Fibroblast of pulmonary artery (primary cell): Measurements from ENCODE around the gene TMCO4.
"Not testable (repeated sequence)": the region's sequence is repeated elsewhere in the genome, so short reads cannot be mapped to it uniquely, and the experiment has no call there.

Experiments
- DNase-seq: peaks from one replicate; pipeline ENCODE4 v3.0.0-alpha.2; 2010; ENCODE audit warnings: low read depth
- H3K4me3 ChIP-seq: replicated peaks from 2 replicates; pipeline ENCODE4 v1.5.1; 2011; ENCODE audit warnings: low read depth, mild to moderate bottlenecking, control low read depth, low read length, moderate library complexity
- TF ChIP-seq, protein P1 (sequence below): IDR thresholded peaks from 2 replicates; pipeline ENCODE4 v1.5.1; 2011; ENCODE audit warnings: mild to moderate bottlenecking, control low read depth, low read length, inconsistent platforms; ENCODE audit errors: missing control alignments

Gene TMCO4

DNA sequence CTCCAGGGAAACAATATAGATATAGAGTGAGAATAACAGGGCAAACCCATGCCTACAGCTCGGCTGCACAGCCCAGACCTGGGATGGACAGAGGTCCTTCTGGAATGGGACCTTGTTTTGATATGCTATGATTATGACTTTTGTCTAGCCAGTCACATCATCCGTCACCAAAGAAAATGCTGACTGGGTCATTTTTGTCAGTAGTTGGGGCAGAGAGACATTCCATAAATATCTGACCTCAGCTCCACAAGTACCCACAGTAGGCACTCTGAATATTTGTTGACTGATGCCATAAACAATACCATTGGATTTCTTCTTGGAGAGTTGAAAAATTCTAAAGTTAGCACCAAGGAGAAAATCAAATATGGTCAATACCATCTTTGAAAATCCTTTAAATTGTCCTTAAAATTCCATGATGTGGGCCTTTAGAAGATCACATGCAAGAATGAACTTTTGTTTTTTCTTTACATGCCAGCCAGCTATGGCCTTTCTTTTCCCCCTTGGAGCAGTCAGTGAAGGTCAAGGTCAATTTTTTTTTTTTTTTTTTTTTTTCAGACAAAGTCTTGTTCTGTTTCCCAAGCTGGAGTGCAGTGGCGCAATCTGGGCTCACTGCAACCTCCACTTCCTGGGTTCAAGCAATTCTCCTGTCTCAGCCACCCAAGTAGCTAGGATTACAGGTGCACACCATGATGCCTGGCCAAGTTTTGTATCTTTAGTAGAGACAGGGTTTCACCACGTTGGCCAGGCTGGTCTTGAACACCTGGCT, 7.3 kb downstream of the TMCO4 start:
- DNase-seq, result no peak
- H3K4me3 ChIP-seq, result no peak overlapping the region
- TF ChIP-seq, protein P1, sequence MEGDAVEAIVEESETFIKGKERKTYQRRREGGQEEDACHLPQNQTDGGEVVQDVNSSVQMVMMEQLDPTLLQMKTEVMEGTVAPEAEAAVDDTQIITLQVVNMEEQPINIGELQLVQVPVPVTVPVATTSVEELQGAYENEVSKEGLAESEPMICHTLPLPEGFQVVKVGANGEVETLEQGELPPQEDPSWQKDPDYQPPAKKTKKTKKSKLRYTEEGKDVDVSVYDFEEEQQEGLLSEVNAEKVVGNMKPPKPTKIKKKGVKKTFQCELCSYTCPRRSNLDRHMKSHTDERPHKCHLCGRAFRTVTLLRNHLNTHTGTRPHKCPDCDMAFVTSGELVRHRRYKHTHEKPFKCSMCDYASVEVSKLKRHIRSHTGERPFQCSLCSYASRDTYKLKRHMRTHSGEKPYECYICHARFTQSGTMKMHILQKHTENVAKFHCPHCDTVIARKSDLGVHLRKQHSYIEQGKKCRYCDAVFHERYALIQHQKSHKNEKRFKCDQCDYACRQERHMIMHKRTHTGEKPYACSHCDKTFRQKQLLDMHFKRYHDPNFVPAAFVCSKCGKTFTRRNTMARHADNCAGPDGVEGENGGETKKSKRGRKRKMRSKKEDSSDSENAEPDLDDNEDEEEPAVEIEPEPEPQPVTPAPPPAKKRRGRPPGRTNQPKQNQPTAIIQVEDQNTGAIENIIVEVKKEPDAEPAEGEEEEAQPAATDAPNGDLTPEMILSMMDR, result no peak

DNA sequence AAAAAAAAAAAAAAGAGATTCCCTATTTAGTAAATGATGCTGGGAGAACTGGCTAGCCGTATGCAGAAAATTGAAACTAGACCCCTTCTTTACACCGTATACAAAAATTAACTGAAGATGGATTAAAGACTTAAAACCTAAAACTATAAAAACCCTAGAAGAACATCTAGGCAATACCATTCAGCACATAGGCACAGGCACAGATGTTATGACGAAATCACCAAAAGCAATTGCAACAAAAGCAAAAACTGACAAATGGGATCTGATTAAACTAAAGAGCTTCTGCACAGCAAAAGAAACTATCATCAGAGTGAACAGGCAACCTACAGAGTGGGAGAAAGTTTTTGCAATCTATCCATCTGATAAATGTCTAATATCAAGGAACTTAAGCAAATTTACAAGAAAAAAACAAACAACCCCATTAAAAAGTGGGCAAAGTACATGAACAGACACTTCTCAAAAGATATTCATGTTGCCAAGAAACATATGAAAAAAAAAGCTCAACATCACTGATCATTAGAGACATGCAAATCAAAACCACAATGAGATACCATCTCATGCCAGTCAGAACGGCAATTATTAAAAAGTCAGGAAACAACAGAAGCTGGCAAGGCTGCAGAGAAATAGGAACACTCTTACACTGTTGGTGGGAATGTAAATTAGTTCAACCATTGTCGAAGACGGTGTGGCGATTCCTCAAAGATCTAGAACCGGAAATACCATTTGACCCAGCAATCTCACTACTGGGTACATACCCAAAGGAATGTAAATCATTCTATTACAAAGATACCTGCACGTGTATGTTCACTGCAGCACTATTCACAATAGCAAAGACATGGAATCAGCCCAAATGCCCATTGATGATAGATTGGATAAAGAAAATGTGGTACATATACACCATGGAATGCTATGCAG, 9.4 kb downstream of the TMCO4 start:
- DNase-seq, result peak; percentile 42
- H3K4me3 ChIP-seq, result not testable (repeated sequence)

DNA sequence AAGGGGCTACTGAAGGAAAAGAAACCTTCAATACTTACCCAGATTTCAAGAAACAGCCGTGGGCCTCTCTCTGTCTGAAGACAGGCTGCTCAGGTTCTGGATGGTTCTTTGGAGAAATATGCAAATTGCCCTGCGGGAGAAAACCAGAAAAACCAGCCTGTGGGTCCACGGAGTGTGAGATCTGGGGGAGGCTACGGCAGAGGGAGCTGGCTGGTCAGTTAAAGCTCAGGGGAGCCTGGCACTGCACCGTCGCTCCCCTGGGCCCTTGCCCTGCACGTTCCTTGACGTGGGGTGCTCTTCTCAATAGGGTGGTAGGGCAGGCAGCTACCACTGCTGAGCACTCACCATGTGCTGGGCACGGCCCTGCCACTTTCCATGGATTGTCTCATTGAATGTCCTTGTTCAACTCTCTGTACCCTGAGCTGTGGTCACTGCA, 12.7 kb downstream of the TMCO4 start:
- TF ChIP-seq, protein P1, result no peak
- no peak for DNase-seq
- H3K4me3 ChIP-seq, result no peak overlapping the region

DNA sequence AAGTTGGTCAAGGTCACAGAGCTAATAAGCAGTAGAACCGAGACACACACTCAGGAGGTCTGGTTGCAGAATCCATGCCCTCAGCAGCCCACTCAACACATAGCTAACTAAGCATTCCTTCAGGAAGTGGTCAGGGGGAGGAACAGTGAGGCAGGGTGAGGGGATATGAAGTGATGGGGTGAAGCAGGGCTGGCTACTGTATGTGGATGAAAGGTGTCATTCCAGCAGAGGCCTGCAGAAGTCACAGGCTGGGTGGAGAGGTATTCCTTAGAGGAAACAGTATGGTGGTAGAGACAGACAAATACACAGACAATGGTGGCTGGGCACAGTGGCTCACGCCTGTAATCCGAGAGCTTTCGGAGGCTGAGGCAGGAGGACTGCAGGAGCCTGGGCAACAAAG, 14.1 kb downstream of the TMCO4 start:
- TF ChIP-seq, protein P1, result no peak
- no peak overlapping the region for H3K4me3 ChIP-seq
- no peak for DNase-seq

DNA sequence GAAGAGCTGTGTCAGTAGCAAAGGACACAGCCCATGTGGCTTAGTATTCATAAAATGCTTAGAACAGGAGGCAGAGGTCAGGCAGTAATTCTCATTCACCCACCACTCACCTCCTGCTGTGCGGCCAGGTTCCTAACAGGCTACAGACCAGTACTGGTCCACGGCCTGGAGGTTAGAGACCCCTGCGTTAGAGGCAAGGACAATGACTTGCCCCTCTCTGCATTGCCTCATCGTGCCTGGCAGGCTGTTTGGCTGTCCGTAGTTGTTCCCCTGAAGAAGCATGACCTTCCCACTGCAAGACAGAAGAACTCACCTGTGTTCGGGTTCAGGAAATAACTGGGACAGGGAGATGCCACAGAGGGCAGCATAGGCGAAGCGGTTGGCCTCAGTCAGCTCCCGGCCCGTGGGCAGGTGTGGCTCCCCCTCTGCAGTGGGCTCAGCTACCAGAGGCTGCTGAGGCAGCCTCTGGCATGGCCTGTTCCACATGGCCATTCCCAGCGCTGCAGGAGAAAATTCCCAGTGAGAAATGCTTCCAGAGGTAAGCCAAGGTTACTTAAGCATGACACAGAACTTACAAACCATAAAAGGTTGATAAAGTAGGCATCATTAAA, 19.3 kb downstream of the TMCO4 start:
- TF ChIP-seq, protein P1, result no peak
- H3K4me3 ChIP-seq, result no peak overlapping the region
- DNase-seq, result no peak

DNA sequence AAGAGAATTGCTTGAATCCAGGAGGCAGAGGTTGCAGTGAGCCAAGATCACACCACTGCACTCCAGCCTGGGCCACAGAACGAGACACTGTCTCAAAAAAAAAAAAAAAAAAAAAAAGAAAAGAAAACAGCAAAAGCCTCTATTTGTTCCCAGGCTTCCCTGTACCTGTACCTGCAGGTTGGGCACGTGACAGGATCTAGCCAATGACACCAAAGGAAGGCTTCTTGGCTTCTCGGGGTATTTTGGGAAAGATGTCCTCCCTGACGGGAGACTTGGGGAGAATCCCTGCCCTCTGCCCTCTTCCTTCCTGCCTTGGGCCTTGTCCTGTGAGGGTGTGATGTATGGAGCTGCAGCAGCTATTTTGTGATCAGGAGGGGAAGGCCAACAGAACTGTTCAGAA, 22.8 kb downstream of the TMCO4 start:
- no peak overlapping the region for H3K4me3 ChIP-seq
- TF ChIP-seq, protein P1, result no peak
- no peak for DNase-seq

GRCh38 chr1:19776287-19776686, 23.4 kb downstream of the TMCO4 start:
- DNase-seq, result no peak
- TF ChIP-seq, protein P1, result no peak
- H3K4me3 ChIP-seq, result no peak overlapping the region
